CD14-positive monocyte (primary cell): Measurements from ENCODE around the gene GLS. TPM values are rescaled to one million over a fixed set of nuclear protein-coding genes. Genes with fewer than 3 reads are reported as not detected.

ENCODE experiments used
- DNase-seq, 3 donors: peaks; one replicate each; pipeline ENCODE4 v3.0.0-alpha.2; 2011 to 2022
- H2AFZ ChIP-seq: 2 replicates; pipeline ENCODE4 v1.6.0; 2012; ENCODE audit warnings: mild to moderate bottlenecking, low read depth, low read length, inconsistent platforms; ENCODE audit not compliant: insufficient read depth, poor library complexity, severe bottlenecking
- H3K27ac ChIP-seq, 2 donors: 1 replicate in 1 of 2; 2 replicates in 1 of 2; pipeline ENCODE4 v1.5.1; 2012 to 2013; ENCODE audit warnings: low read length in 2 of 2, control low read depth in 1 of 2, inconsistent platforms in 1 of 2, low read depth in 1 of 2, mild to moderate bottlenecking in 1 of 2
- H3K27me3 ChIP-seq, 2 donors: one replicate each; pipeline versions ENCODE4 v1.6.0 to v1.6.1; 2011 to 2013; ENCODE audit warnings: low read length in 2 of 2; ENCODE audit not compliant: control insufficient read depth in 2 of 2, insufficient read depth in 2 of 2
- H3K36me3 ChIP-seq, 2 donors: replicated peaks in 1 of 2; 1 replicate in 1 of 2; 2 replicates in 1 of 2; pipeline versions ENCODE4 v1.5.1 to v1.6.1; 2012 to 2013; ENCODE audit warnings: low read length in 2 of 2, control low read depth in 1 of 2, inconsistent platforms in 1 of 2, mild to moderate bottlenecking in 1 of 2; ENCODE audit not compliant: insufficient read depth in 2 of 2, control insufficient read depth in 1 of 2
- H3K4me1 ChIP-seq, 2 donors: 1 replicate in 1 of 2; 2 replicates in 1 of 2; pipeline versions ENCODE4 v1.5.1 to v1.6.1; 2012 to 2013; ENCODE audit warnings: low read length in 2 of 2, control low read depth in 1 of 2, inconsistent platforms in 1 of 2, mild to moderate bottlenecking in 1 of 2, moderate library complexity in 1 of 2; ENCODE audit not compliant: insufficient read depth in 2 of 2, control insufficient read depth in 1 of 2
- H3K4me2 ChIP-seq: replicated peaks from 2 replicates; pipeline ENCODE3; 2012; ENCODE audit warnings: low read length, moderate library complexity, mild to moderate bottlenecking; ENCODE audit not compliant: poor library complexity, severe bottlenecking; ENCODE audit errors: extremely low read depth
- H3K4me3 ChIP-seq, 3 experiments: fragments of 200-600 bp in 1 of 3; sonication (generic) in 1 of 3; replicated peaks in 1 of 3; 1 replicate in 2 of 3; 2 replicates in 1 of 3; pipeline ENCODE4 v1.5.1; 2011 to 2013; ENCODE audit warnings: low read length in 3 of 3, mild to moderate bottlenecking in 3 of 3, control low read depth in 2 of 3, low read depth in 2 of 3, inconsistent platforms in 1 of 3, moderate library complexity in 1 of 3
- H3K79me2 ChIP-seq: 2 replicates; pipeline ENCODE4 v1.6.0; 2012; ENCODE audit warnings: mild to moderate bottlenecking, control low read depth, inconsistent platforms, low read length, moderate library complexity; ENCODE audit not compliant: insufficient read depth
- H3K9ac ChIP-seq: 2 replicates; pipeline ENCODE4 v1.6.0; 2017; ENCODE audit warnings: low read length, mild to moderate bottlenecking; ENCODE audit not compliant: insufficient read depth, poor library complexity, severe bottlenecking
- H3K9me3 ChIP-seq, 2 donors: replicated peaks in 1 of 2; 1 replicate in 1 of 2; 2 replicates in 1 of 2; pipeline versions ENCODE4 v1.5.1 to v1.6.1; 2012 to 2013; ENCODE audit warnings: low read length in 2 of 2, control low read depth in 1 of 2; ENCODE audit not compliant: control insufficient read depth in 1 of 2, insufficient read depth in 1 of 2
- H4K20me1 ChIP-seq: 2 replicates; pipeline ENCODE4 v1.6.0; 2012; ENCODE audit warnings: mild to moderate bottlenecking, low read length, control low read depth, moderate library complexity; ENCODE audit not compliant: insufficient read depth
- H3K27ac Mint-ChIP-seq, 7 donors: one replicate each; pipeline ENCODE4 v1.8.0; 2020; ENCODE audit warnings: mild to moderate bottlenecking in 7 of 7, mixed read lengths in 7 of 7, moderate library complexity in 6 of 7, inconsistent platforms in 2 of 7
- H3K27me3 Mint-ChIP-seq, 3 donors: one replicate each; pipeline ENCODE4 v1.8.0; 2021 to 2022; ENCODE audit warnings: low read depth in 3 of 3, mild to moderate bottlenecking in 3 of 3, mixed read lengths in 3 of 3, moderate library complexity in 3 of 3, inconsistent platforms in 1 of 3
- H3K36me3 Mint-ChIP-seq, 2 donors: one replicate each; pipeline ENCODE4 v1.8.0; 2020; ENCODE audit warnings: mixed read lengths in 2 of 2, inconsistent platforms in 1 of 2, mild to moderate bottlenecking in 1 of 2
- H3K4me1 Mint-ChIP-seq: one replicate; pipeline ENCODE4 v1.8.0; 2020; ENCODE audit warnings: mild to moderate bottlenecking, mixed read lengths
- H3K4me3 Mint-ChIP-seq, 2 donors: one replicate each; pipeline ENCODE4 v1.8.0; 2020; ENCODE audit warnings: mild to moderate bottlenecking in 2 of 2, mixed read lengths in 2 of 2, moderate library complexity in 1 of 2
- H3K9me3 Mint-ChIP-seq, 7 donors: one replicate each; pipeline ENCODE4 v1.8.0; 2020 to 2022; ENCODE audit warnings: mixed read lengths in 7 of 7, mild to moderate bottlenecking in 6 of 7, moderate library complexity in 6 of 7, inconsistent platforms in 2 of 7
- CTCF ChIP-seq: fragments of 200-600 bp; IDR thresholded peaks from one replicate; pipeline ENCODE4 v1.8.0; 2022; ENCODE audit warnings: antibody characterized with exemption, mild to moderate bottlenecking
- WGBS: methylation state at CpG from one replicate; pipeline ENCODE4 v1.1.5; 2013; ENCODE audit warnings: missing lambda C conversion rate; ENCODE audit not compliant: insufficient coverage; 5-methylcytosine and 5-hydroxymethylcytosine counted together
- intact Hi-C, 2 donors: fragments of 100-400 bp; cut with micrococcal nuclease; formaldehyde crosslinking; loops; one replicate each; pipeline versions ENCODE4 v1.15.0 to v1.15.1; 2023
- polyA plus RNA-seq, 3 donors: library from polyadenylated mRNA; depleted of rRNA in 1 of 3; unstranded in 2 of 3; stranded (reverse) in 1 of 3; fragments of 300-500 nt in 2 of 3; fragments of >200 nt in 1 of 3; fragmentation: Illumina TruSeq in 2 of 3; gene quantifications; 1 replicate in 2 of 3; 2 replicates in 1 of 3; pipeline ENCODE4 v1.2.3, GENCODE V29; 2012 to 2021

The GLS gene
- polyA plus RNA-seq, 3 donors, result 6.0 to 29.5 (median 9.0) TPM

DNA sequence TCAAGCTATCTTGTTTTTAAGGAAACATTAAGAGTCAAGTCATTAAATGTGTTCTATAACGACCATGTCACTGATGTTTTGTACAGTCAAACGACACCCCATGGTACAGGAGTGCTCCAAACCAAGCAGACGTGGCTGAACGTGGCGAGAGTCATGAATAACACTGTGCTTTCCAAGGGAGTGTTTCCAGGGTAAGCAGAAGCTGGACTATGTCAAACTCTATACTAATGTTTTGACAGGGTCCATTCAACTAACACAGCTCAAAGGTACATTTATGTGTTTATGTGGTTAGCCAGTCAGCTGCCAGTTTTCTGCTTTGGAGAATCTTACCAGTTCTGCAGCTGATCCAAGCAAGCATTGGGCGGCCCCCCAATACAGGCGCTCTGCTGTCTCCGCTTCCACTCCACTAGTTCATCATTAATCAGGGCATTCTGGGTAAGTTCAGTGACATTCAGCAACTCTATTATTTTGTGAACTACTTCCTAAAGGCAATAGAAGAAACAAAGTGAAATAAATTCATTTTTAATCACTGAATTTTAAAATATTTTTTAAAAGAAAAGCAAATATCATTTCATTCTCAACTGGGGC is 117.0 kb downstream of the GLS start:
- Histone ChIP-seq H3K79me2 (peaks cover 16% of the 10 kb centered on the region), H3K27ac (peak overlapping the region in 1 of 2 donors; percentile 60), H3K4me1 (peaks cover 6 to 11% of the 10 kb centered on the region in 2 donors), H3K36me3 (peaks cover 96 to 100% of the 10 kb centered on the region in 2 donors), H3K9ac (no peak overlapping the region), H3K4me2 (no peak overlapping the region), H4K20me1 (peaks cover 98% of the 10 kb centered on the region), H3K4me3 (no peak overlapping the region), H3K27me3 (no peaks in the 10 kb centered on the region), H2AFZ (no peak overlapping the region), H3K9me3 (no peaks in the 10 kb centered on the region)
- Mint-ChIP-seq H3K36me3 (peaks cover 88 to 93% of the 10 kb centered on the region in 2 donors), H3K27ac (peak overlapping the region in 6 of 7 donors; percentile 3 to 90 (median 50)), H3K4me1 (peaks cover 8% of the 10 kb centered on the region), H3K9me3 (peaks cover 0 to 3% (median 0%) of the 10 kb centered on the region in 7 donors), H3K27me3 (no peaks in the 10 kb centered on the region), H3K4me3 (no peak overlapping the region)
- no peak for DNase-seq
- no peak for TF ChIP-seq CTCF
- 100% methylated on average over 7 of the region's 8 CpGs for WGBS
- intact Hi-C loops, result loop anchor here in 1 of 2 donors (10.0 kb wide), 1 partner anchor 93 kb away; no protein-coding TSS in a partner anchor

DNA sequence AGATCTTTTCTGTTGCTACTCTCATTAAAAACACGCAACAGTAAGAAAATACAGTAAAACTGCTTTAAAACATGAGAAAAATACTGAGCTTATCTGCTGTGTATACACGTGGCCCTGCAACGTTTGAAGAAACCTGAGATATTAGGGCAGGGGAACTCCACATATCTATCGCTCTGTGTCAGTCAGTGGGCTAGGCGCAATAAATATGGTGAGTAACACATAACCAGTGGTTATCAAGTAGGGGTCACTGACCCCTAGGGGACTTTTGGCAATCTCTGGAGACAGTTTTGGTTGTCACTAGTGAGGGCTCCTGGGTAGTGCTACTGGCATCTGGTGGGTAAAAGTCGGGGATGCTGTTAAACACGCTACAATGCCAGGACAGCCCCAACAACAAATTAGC is 118.4 kb downstream of the GLS start:
- DNase-seq, result no peak
- Histone ChIP-seq H3K79me2 (peaks cover 24% of the 10 kb centered on the region), H3K36me3 (peaks cover 97 to 100% of the 10 kb centered on the region in 2 donors), H3K9me3 (peaks cover 6 to 7% of the 10 kb centered on the region in 2 donors), H3K4me2 (no peak overlapping the region), H3K4me3 (no peak overlapping the region), H3K27ac (no peak overlapping the region), H3K4me1 (peaks cover 6 to 11% of the 10 kb centered on the region in 2 donors), H2AFZ (no peak overlapping the region), H4K20me1 (peaks cover 98% of the 10 kb centered on the region), H3K27me3 (no peaks in the 10 kb centered on the region), H3K9ac (no peak overlapping the region)
- intact Hi-C loops, result loop anchor here in 1 of 2 donors (10.0 kb wide), 1 partner anchor 94 kb away; no protein-coding TSS in a partner anchor
- no peak for TF ChIP-seq CTCF
- peak overlapping the region in 1 of 7 donors; percentile 59 for H3K27ac Mint-ChIP-seq
- peaks cover 8% of the 10 kb centered on the region for H3K4me1 Mint-ChIP-seq
- WGBS, result 94% methylated on average over 5 of the region's 7 CpGs
- H3K4me3 Mint-ChIP-seq, result no peak overlapping the region
- peaks cover 0 to 7% (median 5%) of the 10 kb centered on the region in 7 donors for H3K9me3 Mint-ChIP-seq
- H3K27me3 Mint-ChIP-seq, result no peaks in the 10 kb centered on the region
- peaks cover 89 to 93% of the 10 kb centered on the region in 2 donors for H3K36me3 Mint-ChIP-seq
